ENCODE results near the gene ZNRF1.

The ZNRF1 gene

DNA sequence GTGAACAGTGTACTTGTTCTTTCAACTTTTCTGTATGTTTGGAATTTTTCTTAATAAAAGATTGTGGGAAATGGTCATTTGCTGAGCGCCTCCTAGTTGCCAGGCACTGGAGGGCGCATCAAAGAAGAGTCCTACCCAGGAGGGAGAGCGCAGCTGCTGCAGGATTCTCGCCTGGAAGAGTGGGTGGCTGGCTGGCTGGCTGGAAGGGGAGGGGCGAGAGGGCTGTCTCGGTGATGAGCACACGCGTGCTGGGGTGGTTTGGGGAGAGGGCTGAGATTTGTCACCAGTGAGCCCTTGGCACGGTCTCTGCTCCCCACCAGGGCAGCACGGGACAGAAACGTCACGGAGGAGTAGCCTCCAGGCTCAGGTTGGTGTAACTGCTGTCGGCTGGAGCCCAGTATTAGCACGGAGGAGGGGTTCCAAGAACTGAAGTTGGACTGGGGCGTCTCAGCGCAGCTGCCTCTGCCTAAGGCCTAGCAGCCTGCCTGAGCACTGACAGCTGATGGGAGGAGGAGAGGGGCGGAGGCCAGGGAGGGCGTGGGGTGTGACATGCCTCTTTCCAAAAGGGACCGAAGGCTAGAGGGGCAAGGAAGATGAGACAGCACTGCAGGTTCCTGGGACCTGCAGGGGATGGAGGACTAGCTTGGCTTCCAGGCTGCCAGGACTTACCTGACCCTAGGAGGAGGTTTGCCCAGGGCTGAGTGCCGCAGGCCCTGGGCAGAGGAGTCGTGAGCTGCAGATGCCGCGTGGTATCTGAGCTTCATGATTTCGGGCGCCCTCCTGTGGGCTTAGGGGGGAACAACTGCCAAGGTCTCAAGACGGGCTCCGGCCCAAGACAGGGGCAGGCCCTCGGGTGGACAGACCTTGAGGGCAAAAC, 112.1 kb downstream of the ZNRF1 start:
- no peak overlapping the region for H3K23ac ChIP-seq (ENCODE audit: low read length in 2 of 2)
- H2AK5ac ChIP-seq (ENCODE audit: low read length, severe bottlenecking): no peak overlapping the region
- peak overlapping the region; percentile 9 for H3K4me2 ChIP-seq (ENCODE audit: low read length, poor library complexity, severe bottlenecking)
- H4K91ac ChIP-seq (ENCODE audit: low read length): peak overlapping the region; percentile 28
- peak overlapping the region in 1 of 2 experiments; percentile 67 for H3K4me3 ChIP-seq (ENCODE audit: insufficient read depth in 1 of 2, low read depth in 1 of 2, low read length in 2 of 2)
- H2BK5ac ChIP-seq (ENCODE audit: low read depth, low read length, poor library complexity, severe bottlenecking): no peak overlapping the region
- H2BK120ac ChIP-seq (ENCODE audit: low read depth, low read length): no peak overlapping the region
- no peak overlapping the region for H2BK15ac ChIP-seq (ENCODE audit: low read depth, poor library complexity, severe bottlenecking)
- peak overlapping the region; percentile 44 for H3K27ac ChIP-seq (ENCODE audit: low read length, poor library complexity, severe bottlenecking)
- DNase-seq: peak; percentile 89
- peaks cover 6 to 33% of the 10 kb centered on the region in 2 experiments for H3K36me3 ChIP-seq (ENCODE audit: control insufficient read depth in 1 of 2, insufficient read depth in 2 of 2, low read depth in 1 of 2, low read length in 2 of 2)
- H2BK12ac ChIP-seq (ENCODE audit: low read length in 2 of 2): peak overlapping the region in 1 of 2 experiments; percentile 48
- H4K8ac ChIP-seq (ENCODE audit: low read length): peak overlapping the region; percentile 10
- peaks cover 47% of the 10 kb centered on the region for H3K4me1 ChIP-seq (ENCODE audit: control insufficient read depth, insufficient read depth, low read depth, low read length)
- H3K4ac ChIP-seq (ENCODE audit: low read depth in 1 of 2, low read length in 2 of 2): no peak overlapping the region
- H3K9ac ChIP-seq (ENCODE audit: low read length): peak overlapping the region; percentile 80
- peak overlapping the region; percentile 29 for H2AFZ ChIP-seq (ENCODE audit: low read depth, low read length)
- H3K9me3 ChIP-seq (ENCODE audit: control insufficient read depth, low read length): no peaks in the 10 kb centered on the region
- H3K79me1 ChIP-seq (replicated peaks; ENCODE audit: low read length, poor library complexity, severe bottlenecking): peaks cover 17% of the 10 kb centered on the region
- no peak overlapping the region for H3K14ac ChIP-seq (ENCODE audit: low read length in 2 of 2)
- 30% methylated on average over 28 of the region's 28 CpGs for WGBS
- peaks cover 0 to 14% of the 10 kb centered on the region in 2 experiments for H3K27me3 ChIP-seq (ENCODE audit: control insufficient read depth in 1 of 2, insufficient read depth in 1 of 2, low read length in 2 of 2)
- peak overlapping the region in 1 of 2 experiments; percentile 43 for H3K18ac ChIP-seq (ENCODE audit: low read depth in 1 of 2, low read length in 2 of 2)

DNA sequence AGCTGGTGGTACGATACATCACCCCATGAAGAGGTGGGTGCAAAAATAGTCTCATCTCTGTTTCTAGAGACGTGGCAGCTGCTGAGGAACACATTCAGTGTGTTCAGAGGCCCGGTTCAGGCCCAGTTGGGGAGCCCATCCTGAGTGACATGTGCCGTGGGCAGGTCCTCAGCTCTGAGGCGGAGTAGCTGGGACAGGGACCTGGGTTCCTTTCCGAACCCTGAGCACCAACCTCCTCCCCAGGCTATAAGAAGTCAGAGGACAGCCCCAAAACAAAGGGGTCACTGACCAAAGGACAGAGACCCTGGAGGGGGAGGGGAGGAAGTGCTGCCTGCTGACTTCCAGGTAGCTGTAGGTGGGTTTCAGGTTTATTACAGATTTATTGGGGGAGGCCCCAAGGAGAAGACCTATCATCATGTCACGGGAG, 112.7 kb downstream of the ZNRF1 start:
- Histone ChIP-seq H3K79me1 (replicated peaks; ENCODE audit: low read length, poor library complexity, severe bottlenecking) (peaks cover 11% of the 10 kb centered on the region), H3K23ac (ENCODE audit: low read length in 2 of 2) (no peak overlapping the region), H3K27me3 (ENCODE audit: control insufficient read depth in 1 of 2, insufficient read depth in 1 of 2, low read length in 2 of 2) (peaks cover 0 to 14% of the 10 kb centered on the region in 2 experiments), H4K91ac (ENCODE audit: low read length) (no peak overlapping the region), H2BK12ac (ENCODE audit: low read length in 2 of 2) (no peak overlapping the region), H3K27ac (ENCODE audit: low read length, poor library complexity, severe bottlenecking) (no peak overlapping the region), H2BK5ac (ENCODE audit: low read depth, low read length, poor library complexity, severe bottlenecking) (no peak overlapping the region), H3K4me1 (ENCODE audit: control insufficient read depth, insufficient read depth, low read depth, low read length) (peaks cover 43% of the 10 kb centered on the region), H3K14ac (ENCODE audit: low read length in 2 of 2) (no peak overlapping the region), H2BK120ac (ENCODE audit: low read depth, low read length) (no peak overlapping the region), H2AFZ (ENCODE audit: low read depth, low read length) (no peak overlapping the region), H2BK15ac (ENCODE audit: low read depth, poor library complexity, severe bottlenecking) (no peak overlapping the region), H2AK5ac (ENCODE audit: low read length, severe bottlenecking) (no peak overlapping the region), H3K9me3 (ENCODE audit: control insufficient read depth, low read length) (no peaks in the 10 kb centered on the region), H4K8ac (ENCODE audit: low read length) (no peak overlapping the region), H3K4me2 (ENCODE audit: low read length, poor library complexity, severe bottlenecking) (no peak overlapping the region), H3K18ac (ENCODE audit: low read depth in 1 of 2, low read length in 2 of 2) (no peak overlapping the region), H3K4me3 (ENCODE audit: insufficient read depth in 1 of 2, low read depth in 1 of 2, low read length in 2 of 2) (no peak overlapping the region), H3K9ac (ENCODE audit: low read length) (peak overlapping the region; percentile 62), H3K36me3 (ENCODE audit: control insufficient read depth in 1 of 2, insufficient read depth in 2 of 2, low read depth in 1 of 2, low read length in 2 of 2) (peaks cover 3 to 27% of the 10 kb centered on the region in 2 experiments), H3K4ac (ENCODE audit: low read depth in 1 of 2, low read length in 2 of 2) (peak overlapping the region in 1 of 2 experiments; percentile 37)
- DNase-seq: no peak
- 44% methylated on average over 4 of the region's 7 CpGs for WGBS

DNA sequence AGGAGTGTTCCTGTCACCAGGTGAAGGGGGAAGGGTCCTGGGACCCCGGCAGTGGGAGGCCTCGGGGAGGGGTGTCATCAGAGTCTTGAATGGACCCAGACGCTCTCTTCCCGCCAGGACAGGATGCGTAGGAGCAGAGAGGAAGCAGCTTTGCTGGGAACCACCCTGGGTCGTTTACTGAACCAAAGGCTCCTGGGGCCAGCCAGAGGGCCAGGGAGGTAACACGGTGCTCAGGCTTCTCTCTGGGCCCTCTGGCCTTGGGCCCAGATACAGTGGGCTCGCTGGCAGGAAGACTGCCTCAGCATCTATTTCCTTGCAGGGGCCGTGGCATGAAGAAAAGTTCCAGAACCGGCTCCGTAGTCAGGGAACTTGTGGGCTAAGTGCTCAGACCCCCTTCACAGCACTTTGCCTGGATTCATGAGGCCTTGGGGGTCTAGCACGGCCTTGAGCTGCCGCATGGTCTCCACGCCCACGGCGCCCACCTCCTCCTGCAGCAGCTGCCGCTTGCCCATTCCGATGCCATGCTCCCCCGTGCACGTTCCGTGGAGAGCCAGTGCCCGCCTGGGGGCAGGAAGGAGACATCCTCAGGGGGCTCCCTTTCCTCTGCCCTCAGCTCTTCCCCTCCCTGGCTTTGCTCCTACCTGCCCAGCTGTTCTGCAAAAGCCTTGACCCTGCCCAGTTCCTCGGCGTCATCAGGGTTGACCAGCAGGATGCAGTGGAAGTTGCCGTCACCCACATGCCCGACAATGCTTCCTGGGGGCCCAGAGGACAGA, 113.3 kb downstream of the ZNRF1 start:
- Histone ChIP-seq H3K27ac (ENCODE audit: low read length, poor library complexity, severe bottlenecking) (no peak overlapping the region), H3K36me3 (ENCODE audit: control insufficient read depth in 1 of 2, insufficient read depth in 2 of 2, low read depth in 1 of 2, low read length in 2 of 2) (peaks cover 0 to 23% of the 10 kb centered on the region in 2 experiments), H2BK15ac (ENCODE audit: low read depth, poor library complexity, severe bottlenecking) (peak overlapping the region; percentile 49), H2BK5ac (ENCODE audit: low read depth, low read length, poor library complexity, severe bottlenecking) (no peak overlapping the region), H3K9me3 (ENCODE audit: control insufficient read depth, low read length) (no peaks in the 10 kb centered on the region), H4K91ac (ENCODE audit: low read length) (no peak overlapping the region), H3K4me3 (ENCODE audit: insufficient read depth in 1 of 2, low read depth in 1 of 2, low read length in 2 of 2) (no peak overlapping the region), H3K4ac (ENCODE audit: low read depth in 1 of 2, low read length in 2 of 2) (no peak overlapping the region), H3K18ac (ENCODE audit: low read depth in 1 of 2, low read length in 2 of 2) (no peak overlapping the region), H2BK12ac (ENCODE audit: low read length in 2 of 2) (no peak overlapping the region), H3K4me2 (ENCODE audit: low read length, poor library complexity, severe bottlenecking) (no peak overlapping the region), H3K9ac (ENCODE audit: low read length) (peak overlapping the region; percentile 62), H4K8ac (ENCODE audit: low read length) (no peak overlapping the region), H3K27me3 (ENCODE audit: control insufficient read depth in 1 of 2, insufficient read depth in 1 of 2, low read length in 2 of 2) (peaks cover 0 to 14% of the 10 kb centered on the region in 2 experiments), H2BK120ac (ENCODE audit: low read depth, low read length) (no peak overlapping the region), H2AFZ (ENCODE audit: low read depth, low read length) (no peak overlapping the region), H3K4me1 (ENCODE audit: control insufficient read depth, insufficient read depth, low read depth, low read length) (peaks cover 40% of the 10 kb centered on the region), H3K14ac (ENCODE audit: low read length in 2 of 2) (no peak overlapping the region), H2AK5ac (ENCODE audit: low read length, severe bottlenecking) (no peak overlapping the region), H3K23ac (ENCODE audit: low read length in 2 of 2) (no peak overlapping the region), H3K79me1 (replicated peaks; ENCODE audit: low read length, poor library complexity, severe bottlenecking) (peaks cover 6% of the 10 kb centered on the region)
- no peak for DNase-seq
- 82% methylated on average over 26 of the region's 26 CpGs for WGBS
